Panc1 (cell line): ENCODE data around the gene CEACAM21. TPM values are rescaled to one million over a fixed set of nuclear protein-coding genes. Genes with fewer than 3 reads are reported as not detected.

ENCODE experiments used
- ATAC-seq: fragments of 200-7000 bp; cut with Tn5 transposase; 2 replicates; pipeline ENCODE4 v1.9.1; 2020; ENCODE audit warnings: mild to moderate bottlenecking, moderate library complexity
- BruUV-seq: library from RNA; stranded (reverse); fragments of 400-500 nt; replicated peaks from 2 replicates; lab custom pipeline; 2021; lab: Mats Ljungman, UMichigan
- CTCF ChIA-PET: fragments of 300-600 bp; sonication (Branson Sonifier 250); formaldehyde crosslinking; loops from one replicate; lab custom pipeline; 2022; ENCODE audit warnings: antibody characterized with exemption; lab: Charles Lee
- POLR2A ChIA-PET: fragments of 300-600 bp; sonication (Branson Sonifier 250); formaldehyde crosslinking; loops from one replicate; lab custom pipeline; 2022; ENCODE audit warnings: antibody characterized with exemption; lab: Charles Lee
- DNase-seq: peaks from one replicate; pipeline ENCODE4 v3.0.0-alpha.2; 2010; ENCODE audit warnings: low read depth, low spot score
- H3K27ac ChIP-seq: 2 replicates; pipeline ENCODE4 v1.5.1; 2011; ENCODE audit warnings: mild to moderate bottlenecking, low read length, inconsistent platforms
- H3K27me3 ChIP-seq: fragments of 200-500 bp; sonication (Bioruptor generic); 2 replicates; pipeline ENCODE4 v1.6.0; 2014; ENCODE audit warnings: low read length, inconsistent platforms; ENCODE audit not compliant: control insufficient read depth, insufficient read depth
- H3K36me3 ChIP-seq: fragments of 200-500 bp; sonication (Bioruptor generic); 2 replicates; pipeline ENCODE4 v1.5.1; 2014; ENCODE audit warnings: inconsistent platforms, mild to moderate bottlenecking, low read length, moderate library complexity; ENCODE audit not compliant: control insufficient read depth, insufficient read depth
- H3K4me1 ChIP-seq: 2 replicates; pipeline ENCODE4 v1.5.1; 2011; ENCODE audit warnings: inconsistent platforms, mild to moderate bottlenecking, low read length, moderate library complexity; ENCODE audit not compliant: control insufficient read depth, insufficient read depth
- H3K4me3 ChIP-seq, 2 experiments: 2 replicates each; pipeline ENCODE4 v1.5.1; 2011 to 2012; ENCODE audit warnings: low read depth in 2 of 2, low read length in 2 of 2, mild to moderate bottlenecking in 2 of 2, inconsistent platforms in 1 of 2, moderate library complexity in 1 of 2
- H3K9me3 ChIP-seq: fragments of 200-500 bp; sonication (Bioruptor generic); 2 replicates; pipeline ENCODE4 v1.5.1; 2014; ENCODE audit warnings: low read depth, mild to moderate bottlenecking, inconsistent platforms, low read length, moderate library complexity; ENCODE audit not compliant: control insufficient read depth, insufficient read depth
- CTCF ChIP-seq: fragments of 450-650 bp; IDR thresholded peaks from 2 replicates; pipeline ENCODE4 v1.5.1; 2017; ENCODE audit warnings: mild to moderate bottlenecking
- POLR2AphosphoS5 ChIP-seq: IDR thresholded peaks from 2 replicates; pipeline ENCODE4 v1.6.1; 2012; ENCODE audit warnings: mild to moderate bottlenecking, low read depth, low read length, moderate library complexity
- REST ChIP-seq, 2 experiments: IDR thresholded peaks; 2 replicates each; pipeline ENCODE4 v1.6.1; 2011 to 2012; ENCODE audit warnings: low read depth in 2 of 2, control low read depth in 1 of 2, low read length in 1 of 2, mild to moderate bottlenecking in 1 of 2, moderate library complexity in 1 of 2; ENCODE audit not compliant: insufficient read depth in 1 of 2
- SIN3A ChIP-seq: IDR thresholded peaks from 2 replicates; pipeline ENCODE4 v1.6.1; 2012; ENCODE audit warnings: low read depth, mild to moderate bottlenecking, low read length, moderate library complexity, borderline replicate concordance; ENCODE audit not compliant: insufficient read depth
- TCF7L2 ChIP-seq: IDR thresholded peaks from 2 replicates; pipeline ENCODE4 v1.6.1; 2011; ENCODE audit warnings: mild to moderate bottlenecking, low read depth, low read length, inconsistent platforms
- in situ Hi-C: cut with HindIII; loops from 2 replicates; pipeline ENCODE4 v1.10.0; 2016; ENCODE audit warnings: low sequenced_read_pairs, low pct_unique_long_range_greater_than_20kb
- intact Hi-C: fragments of 100-400 bp; cut with micrococcal nuclease; formaldehyde crosslinking; loops from one replicate; pipeline ENCODE4 v1.10.0; 2022; ENCODE audit not compliant: unreplicated experiment
- total RNA-seq: library from RNA; stranded (reverse); gene quantifications from one replicate; pipeline ENCODE4 v1.2.1, GENCODE V29; 2021; ENCODE audit not compliant: unreplicated experiment

The CEACAM21 gene
- total RNA-seq, 1 experiment from 2014 or later = not detected

GRCh38 chr19:41564515-41565378, 11.2 kb upstream of the CEACAM21 start:
- peaks cover 4% of the 10 kb centered on the region for H3K27me3 ChIP-seq
- H3K36me3 ChIP-seq = no peaks in the 10 kb centered on the region
- CTCF ChIA-PET = interaction anchor here (1.3 kb wide), 1 partner anchor 116 kb away, joined by 11 read pairs; no protein-coding TSS in a partner anchor
- no peaks in the 10 kb centered on the region for H3K4me1 ChIP-seq
- H3K27ac ChIP-seq = no peak overlapping the region
- intact Hi-C loops (no loop called here), in situ Hi-C loops (no loop called here)
- H3K9me3 ChIP-seq = no peaks in the 10 kb centered on the region
- DNase-seq = no peak
- POLR2A ChIA-PET = no interaction called here
- no peak for TF ChIP-seq TCF7L2
- TF ChIP-seq POLR2AphosphoS5 = no peak
- no peak for TF ChIP-seq REST (IDR thresholded peaks at IDR 0.05; ENCODE audit: insufficient read depth in 1 of 2, low read depth in 2 of 2, low read length in 1 of 2)
- no peak for TF ChIP-seq SIN3A
- no peak for TF ChIP-seq CTCF
- BruUV-seq = no TSS peak
- ATAC-seq = no peak
- no peak overlapping the region for H3K4me3 ChIP-seq

GRCh38 chr19:41565379-41565720, 10.6 kb upstream of the CEACAM21 start:
- Histone ChIP-seq H3K4me3 (no peak overlapping the region), H3K4me1 (no peaks in the 10 kb centered on the region), H3K9me3 (no peaks in the 10 kb centered on the region), H3K36me3 (no peaks in the 10 kb centered on the region), H3K27me3 (peaks cover 4% of the 10 kb centered on the region), H3K27ac (no peak overlapping the region)
- POLR2A ChIA-PET = no interaction called here
- DNase-seq (no peak), ATAC-seq (no peak)
- CTCF ChIA-PET = no interaction called here
- no TSS peak for BruUV-seq
- in situ Hi-C loops (no loop called here), intact Hi-C loops (no loop called here)
- TF ChIP-seq SIN3A (no peak), CTCF (no peak), POLR2AphosphoS5 (no peak), TCF7L2 (no peak), REST (IDR thresholded peaks at IDR 0.05; ENCODE audit: insufficient read depth in 1 of 2, low read depth in 2 of 2, low read length in 1 of 2) (no peak)
